Thoracic aorta (tissue), 2 donors: ENCODE data around the gene SHKBP1. TPM values are rescaled to one million over a fixed set of nuclear protein-coding genes. Genes with fewer than 3 reads are reported as not detected.

ENCODE experiments used
- ATAC-seq: fragments of 150-250 bp; one replicate; pipeline ENCODE4 v1.8.0; 2017; ENCODE audit warnings: low read depth; ENCODE audit not compliant: insufficient number of reproducible peaks, low FRiP score
- DNase-seq: peaks from one replicate; pipeline ENCODE4 v3.0.0-alpha.2; 2020; ENCODE audit warnings: low spot score
- H3K27ac ChIP-seq, 2 donors: fragments of 200-600 bp; sonication (generic); 1 replicate in 1 of 2; 2 replicates in 1 of 2; pipeline ENCODE4 v1.5.1; 2016; ENCODE audit warnings: mild to moderate bottlenecking in 2 of 2, moderate library complexity in 2 of 2
- H3K27me3 ChIP-seq: fragments of 200-600 bp; sonication (generic); replicated peaks from 2 replicates; pipeline ENCODE4 v1.6.0; 2016; ENCODE audit warnings: mild to moderate bottlenecking; ENCODE audit not compliant: insufficient read depth
- H3K36me3 ChIP-seq: fragments of 200-600 bp; sonication (generic); one replicate; pipeline ENCODE4 v1.5.1; 2016
- H3K4me1 ChIP-seq, 2 donors: fragments of 200-600 bp; sonication (generic); 1 replicate in 1 of 2; 2 replicates in 1 of 2; pipeline versions ENCODE4 v1.5.1 to v1.6.0; 2016; ENCODE audit warnings: low read depth in 2 of 2, mild to moderate bottlenecking in 1 of 2; ENCODE audit not compliant: control insufficient read depth in 1 of 2
- H3K4me3 ChIP-seq: fragments of 200-600 bp; sonication (generic); 2 replicates; pipeline ENCODE4 v1.5.1; 2016; ENCODE audit warnings: mild to moderate bottlenecking
- H3K9me3 ChIP-seq: fragments of 200-600 bp; sonication (generic); 2 replicates; pipeline ENCODE4 v1.5.1; 2016
- total RNA-seq, 2 donors: library from RNA; depleted of rRNA; stranded (reverse); fragments of >200 nt; gene quantifications; one replicate each; pipeline versions ENCODE4 v1.1.0 to v1.2.3, GENCODE V29; 2016
- TF ChIP-seq, protein P1 (sequence below): fragments of 200-600 bp; sonication (generic); IDR thresholded peaks from one replicate; pipeline ENCODE4 v1.5.1; 2019; ENCODE audit warnings: antibody characterized with exemption

The SHKBP1 gene
- total RNA-seq, 2 donors from 2014 or later: 36.0 to 78.4 TPM

GRCh38 chr19:40596608-40597328 is 20.1 kb downstream of the SHKBP1 start:
- Histone ChIP-seq H3K4me3 (peak overlapping the region; percentile 65), H3K27me3 (no peaks in the 10 kb centered on the region), H3K27ac (no peak overlapping the region), H3K9me3 (no peaks in the 10 kb centered on the region), H3K36me3 (no peaks in the 10 kb centered on the region), H3K4me1 (peaks cover 30 to 35% of the 10 kb centered on the region in 2 donors)
- TF ChIP-seq, protein P1, sequence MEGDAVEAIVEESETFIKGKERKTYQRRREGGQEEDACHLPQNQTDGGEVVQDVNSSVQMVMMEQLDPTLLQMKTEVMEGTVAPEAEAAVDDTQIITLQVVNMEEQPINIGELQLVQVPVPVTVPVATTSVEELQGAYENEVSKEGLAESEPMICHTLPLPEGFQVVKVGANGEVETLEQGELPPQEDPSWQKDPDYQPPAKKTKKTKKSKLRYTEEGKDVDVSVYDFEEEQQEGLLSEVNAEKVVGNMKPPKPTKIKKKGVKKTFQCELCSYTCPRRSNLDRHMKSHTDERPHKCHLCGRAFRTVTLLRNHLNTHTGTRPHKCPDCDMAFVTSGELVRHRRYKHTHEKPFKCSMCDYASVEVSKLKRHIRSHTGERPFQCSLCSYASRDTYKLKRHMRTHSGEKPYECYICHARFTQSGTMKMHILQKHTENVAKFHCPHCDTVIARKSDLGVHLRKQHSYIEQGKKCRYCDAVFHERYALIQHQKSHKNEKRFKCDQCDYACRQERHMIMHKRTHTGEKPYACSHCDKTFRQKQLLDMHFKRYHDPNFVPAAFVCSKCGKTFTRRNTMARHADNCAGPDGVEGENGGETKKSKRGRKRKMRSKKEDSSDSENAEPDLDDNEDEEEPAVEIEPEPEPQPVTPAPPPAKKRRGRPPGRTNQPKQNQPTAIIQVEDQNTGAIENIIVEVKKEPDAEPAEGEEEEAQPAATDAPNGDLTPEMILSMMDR: no peak
- DNase-seq: no peak
- ATAC-seq: no peak

DNA sequence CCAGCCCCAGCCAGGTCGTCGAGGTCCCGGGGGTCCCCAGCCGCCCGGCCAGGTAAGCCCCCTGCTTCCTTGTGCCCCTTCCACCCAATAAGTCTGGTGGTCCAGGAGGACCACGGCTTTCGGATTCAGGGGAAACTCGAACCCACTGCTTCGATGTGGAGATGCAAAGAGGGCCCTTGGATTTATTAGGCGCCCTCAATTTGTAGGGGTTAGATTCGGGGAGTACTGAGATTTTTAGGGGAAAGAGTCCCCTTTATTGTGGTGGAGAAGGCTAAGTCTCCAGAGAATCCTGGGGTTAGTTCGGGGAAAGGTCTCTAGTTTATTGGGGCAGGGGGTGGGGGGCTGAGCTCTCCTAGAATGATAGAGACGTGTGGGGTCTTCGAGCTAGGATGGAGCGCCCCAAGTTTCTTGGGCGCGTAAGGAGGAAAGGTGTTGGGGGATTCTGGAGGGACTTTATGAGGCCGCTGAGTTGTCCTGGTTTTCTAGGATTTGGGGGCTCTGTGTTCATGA is 20.7 kb downstream of the SHKBP1 start:
- no peaks in the 10 kb centered on the region for H3K27me3 ChIP-seq
- H3K9me3 ChIP-seq: no peaks in the 10 kb centered on the region
- H3K4me3 ChIP-seq: peak overlapping the region; percentile 65
- no peak overlapping the region for H3K27ac ChIP-seq
- H3K36me3 ChIP-seq: no peaks in the 10 kb centered on the region
- no peak for DNase-seq
- peaks cover 31 to 37% of the 10 kb centered on the region in 2 donors for H3K4me1 ChIP-seq
- TF ChIP-seq, protein P1: no peak
- ATAC-seq: no peak

DNA sequence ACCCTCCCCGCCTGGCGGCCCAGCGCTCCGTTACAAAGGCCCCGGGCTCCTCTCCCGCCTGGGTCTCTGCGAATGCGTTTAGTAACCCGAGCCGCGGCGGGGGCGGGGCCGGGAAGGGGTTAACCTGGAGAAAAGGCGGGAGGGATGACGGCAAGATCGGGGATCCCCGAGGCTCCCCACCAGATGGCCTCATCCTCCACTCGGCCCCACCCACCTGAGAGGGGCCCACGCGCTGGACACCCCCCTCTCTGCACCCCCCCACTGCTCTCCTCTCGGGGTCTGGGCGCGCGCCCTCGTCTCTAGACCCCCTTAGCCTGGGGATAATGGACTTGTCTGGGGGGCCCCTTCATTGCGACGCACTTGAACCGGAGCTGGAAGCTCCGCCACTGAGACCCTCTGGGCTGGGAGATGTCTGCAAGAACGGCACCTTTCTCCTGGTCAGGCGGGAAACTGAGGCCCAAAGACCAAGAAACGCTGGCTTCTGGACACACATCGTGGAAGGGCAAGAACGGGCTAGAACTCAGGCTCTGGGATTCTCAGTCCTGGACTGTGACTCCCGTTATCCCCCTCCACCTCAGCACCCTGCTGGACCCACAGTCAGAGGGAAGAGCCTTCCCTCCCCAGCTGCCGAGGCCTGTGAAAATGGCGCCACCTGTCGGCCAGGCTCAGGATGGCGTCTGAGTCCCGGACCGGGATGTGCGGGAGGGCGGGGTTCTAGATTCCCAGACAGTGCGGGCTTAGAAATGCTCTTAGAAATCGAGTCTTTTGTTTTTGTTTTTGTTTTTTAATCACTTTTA is 21.6 kb downstream of the SHKBP1 start:
- DNase-seq (peak; percentile 69), ATAC-seq (no peak)
- Histone ChIP-seq H3K27me3 (no peaks in the 10 kb centered on the region), H3K27ac (peak overlapping the region in 1 of 2 donors; percentile 96), H3K36me3 (no peaks in the 10 kb centered on the region), H3K4me3 (peak overlapping the region; percentile 30), H3K9me3 (no peaks in the 10 kb centered on the region), H3K4me1 (peaks cover 41 to 46% of the 10 kb centered on the region in 2 donors)
- TF ChIP-seq, protein P1: peak; percentile 97

GRCh38 chr19:40598918-40599307 is 22.2 kb downstream of the SHKBP1 start:
- Histone ChIP-seq H3K9me3 (no peaks in the 10 kb centered on the region), H3K27me3 (no peaks in the 10 kb centered on the region), H3K4me1 (peaks cover 41 to 47% of the 10 kb centered on the region in 2 donors), H3K36me3 (no peaks in the 10 kb centered on the region), H3K27ac (peak overlapping the region; percentile 93 to 96), H3K4me3 (peak overlapping the region; percentile 91)
- TF ChIP-seq, protein P1: no peak
- no peak for DNase-seq
- ATAC-seq: no peak

DNA sequence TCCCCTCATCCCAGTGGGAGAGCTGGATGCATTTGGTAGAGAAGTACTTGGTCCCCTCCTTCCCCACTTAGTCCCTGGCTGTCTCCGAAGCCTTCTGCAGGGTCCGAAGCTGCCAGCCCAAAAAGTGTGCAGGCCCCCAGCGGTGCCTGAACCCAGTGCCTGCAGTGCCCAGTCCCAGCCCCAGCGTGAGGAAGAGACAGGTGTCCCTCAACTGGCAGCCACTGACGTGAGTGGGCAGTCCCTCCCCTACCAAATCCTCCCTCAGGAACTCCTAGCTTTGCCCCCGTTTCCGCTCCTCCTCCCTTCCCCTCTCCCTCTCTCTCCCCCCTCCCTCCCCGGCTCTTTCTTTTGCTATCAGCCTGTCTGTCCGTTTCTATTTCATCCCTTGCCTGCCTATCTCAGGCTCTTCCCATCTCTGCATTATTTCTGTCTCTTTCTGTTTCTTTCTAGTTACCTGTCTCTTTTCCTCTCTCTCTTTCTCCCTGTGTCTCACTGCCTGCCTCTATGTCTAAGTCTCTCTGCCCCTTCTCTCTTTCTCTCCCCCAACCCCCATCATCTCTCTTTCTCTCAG is 22.7 kb downstream of the SHKBP1 start:
- H3K4me3 ChIP-seq: peak overlapping the region; percentile 91
- ATAC-seq (no peak), DNase-seq (no peak)
- H3K9me3 ChIP-seq: no peaks in the 10 kb centered on the region
- peaks cover 43 to 52% of the 10 kb centered on the region in 2 donors for H3K4me1 ChIP-seq
- TF ChIP-seq, protein P1: no peak
- H3K27me3 ChIP-seq: no peaks in the 10 kb centered on the region
- H3K36me3 ChIP-seq: no peaks in the 10 kb centered on the region
- H3K27ac ChIP-seq: peak overlapping the region; percentile 93 to 96
